ENCODE data around the gene METTL4.

METTL4 gene

GRCh38 chr18:2513616-2514015 lies 57.7 kb downstream of the METTL4 start:
- ChIA-PET POLR2A (interaction anchor here (0.6 kb wide), 1 partner anchor 138 kb away, joined by 4 read pairs; no protein-coding TSS in a partner anchor), CTCF (interaction anchor here (0.6 kb wide), 1 partner anchor 58 kb away, joined by 3 read pairs; the partner anchor contains the start of genes METTL4 and NDC80)
- H3K36me3 ChIP-seq (ENCODE audit: control insufficient read depth in 2 of 2, insufficient read depth in 1 of 2, low read length in 2 of 2) = no peaks in the 10 kb centered on the region
- no peak overlapping the region for H3K4me3 ChIP-seq (ENCODE audit: low read depth, low read length)
- H3K9me3 ChIP-seq (ENCODE audit: control insufficient read depth, insufficient read depth, low read depth, low read length) = no peaks in the 10 kb centered on the region
- no peak overlapping the region for H3K27ac ChIP-seq (ENCODE audit: extremely low read depth, low read depth, low read length)
- TF ChIP-seq ZNF530 (tag by site-specific recombination; IDR thresholded peaks at IDR 0.05; ENCODE audit: low read depth) = no peak
- H3K4me1 ChIP-seq (ENCODE audit: control insufficient read depth, insufficient read depth, low read length) = peaks cover 5% of the 10 kb centered on the region; the same call in 1 of the 2 replicates

GRCh38 chr18:2512059-2512458 lies 59.2 kb downstream of the METTL4 start:
- POLR2A ChIA-PET = no interaction called here
- H3K9me3 ChIP-seq (ENCODE audit: control insufficient read depth, insufficient read depth, low read depth, low read length) = no peaks in the 10 kb centered on the region
- CTCF ChIA-PET = no interaction called here
- TF ChIP-seq KLF10 (tag by site-specific recombination; IDR thresholded peaks at IDR 0.05) (no peak), ZEB2 (tag by site-specific recombination; IDR thresholded peaks at IDR 0.05) (no peak), ZNF133 (tag by site-specific recombination; IDR thresholded peaks at IDR 0.05) (no peak), HOXD13 (CRISPR knock-in tag; IDR thresholded peaks at IDR 0.05; ENCODE audit: borderline replicate concordance) (no peak), SP3 (tag by site-specific recombination; IDR thresholded peaks at IDR 0.05) (no peak), ZNF335 (tag by site-specific recombination; conservative IDR thresholded peaks at IDR 0.05) (no peak), ZNF292 (tag by site-specific recombination; IDR thresholded peaks at IDR 0.05; ENCODE audit: borderline replicate concordance, low read depth) (no peak), KLF8 (tag by site-specific recombination; IDR thresholded peaks at IDR 0.05) (no peak), ZNF10 (tag by site-specific recombination; IDR thresholded peaks at IDR 0.05) (no peak), ZNF362 (tag by site-specific recombination; IDR thresholded peaks at IDR 0.05) (no peak), ZNF791 (tag by site-specific recombination; IDR thresholded peaks at IDR 0.05) (no peak), ZNF549 (tag by site-specific recombination; IDR thresholded peaks at IDR 0.05) (no peak), ZNF792 (tag by site-specific recombination; IDR thresholded peaks at IDR 0.05) (no peak), ZNF174 (tag by site-specific recombination; IDR thresholded peaks at IDR 0.05) (no peak), GFI1B (tag by site-specific recombination; IDR thresholded peaks at IDR 0.05) (no peak), ZNF473 (tag by site-specific recombination; IDR thresholded peaks at IDR 0.05) (no peak)
- no peak overlapping the region for H3K4me3 ChIP-seq (ENCODE audit: low read depth, low read length)
- H3K36me3 ChIP-seq (ENCODE audit: control insufficient read depth in 2 of 2, insufficient read depth in 1 of 2, low read length in 2 of 2) = no peaks in the 10 kb centered on the region
- peaks cover 5% of the 10 kb centered on the region; the same call in 1 of the 2 replicates for H3K4me1 ChIP-seq (ENCODE audit: control insufficient read depth, insufficient read depth, low read length)
- no peak overlapping the region for H3K27ac ChIP-seq (ENCODE audit: extremely low read depth, low read depth, low read length)

GRCh38 chr18:2511451-2511850 lies 59.9 kb downstream of the METTL4 start:
- no peak overlapping the region for H3K27ac ChIP-seq (ENCODE audit: extremely low read depth, low read depth, low read length)
- POLR2A ChIA-PET = no interaction called here
- CTCF ChIA-PET = no interaction called here
- no peaks in the 10 kb centered on the region for H3K36me3 ChIP-seq (ENCODE audit: control insufficient read depth in 2 of 2, insufficient read depth in 1 of 2, low read length in 2 of 2)
- no peaks in the 10 kb centered on the region for H3K9me3 ChIP-seq (ENCODE audit: control insufficient read depth, insufficient read depth, low read depth, low read length)
- H3K4me3 ChIP-seq (ENCODE audit: low read depth, low read length) = no peak overlapping the region
- TF ChIP-seq ZNF155 (tag by site-specific recombination; IDR thresholded peaks at IDR 0.05) (no peak), GLI4 (tag by site-specific recombination; IDR thresholded peaks at IDR 0.05) (no peak), ZNF133 (tag by site-specific recombination; IDR thresholded peaks at IDR 0.05) (no peak), ZNF843 (tag by site-specific recombination; IDR thresholded peaks at IDR 0.05) (no peak), ZNF341 (tag by site-specific recombination; IDR thresholded peaks at IDR 0.05; ENCODE audit: low read depth) (no peak), ZNF214 (tag by site-specific recombination; IDR thresholded peaks at IDR 0.05; ENCODE audit: borderline replicate concordance) (no peak), KLF9 (tag by site-specific recombination; IDR thresholded peaks at IDR 0.05; ENCODE audit: low read depth) (no peak), ZNF692 (tag by site-specific recombination; IDR thresholded peaks at IDR 0.05) (no peak), ZNF654 (tag by site-specific recombination; IDR thresholded peaks at IDR 0.05; ENCODE audit: low read depth) (no peak), ZSCAN5A (tag by site-specific recombination; IDR thresholded peaks at IDR 0.05) (no peak), WT1 (tag by site-specific recombination; IDR thresholded peaks at IDR 0.05) (no peak)
- peaks cover 5% of the 10 kb centered on the region; the same call in 1 of the 2 replicates for H3K4me1 ChIP-seq (ENCODE audit: control insufficient read depth, insufficient read depth, low read length)

Measured in HEK293 (cell line).